Suprapubic skin (tissue), 3 donors: Measurements from ENCODE around the gene LECT2.

ENCODE experiments used
- CTCF ChIP-seq, 2 donors: fragments of 200-600 bp in 1 of 2; fragments of 450-650 bp in 1 of 2; sonication (generic) in 1 of 2; IDR thresholded peaks; one replicate each; pipeline ENCODE4 v1.5.1; 2016 to 2019; ENCODE audit warnings: antibody characterized with exemption in 2 of 2, mild to moderate bottlenecking in 1 of 2, moderate library complexity in 1 of 2
- EP300 ChIP-seq: sonication (generic); formaldehyde crosslinking; IDR thresholded peaks from one replicate; pipeline ENCODE4 v1.6.1; 2017; ENCODE audit warnings: antibody characterized with exemption
- POLR2A ChIP-seq, 2 donors: fragments of 450-650 bp; IDR thresholded peaks; one replicate each; pipeline ENCODE4 v1.6.1; 2017; ENCODE audit warnings: antibody characterized with exemption in 2 of 2, mild to moderate bottlenecking in 2 of 2, moderate library complexity in 2 of 2

- TF ChIP-seq CTCF (IDR thresholded peaks at IDR 0.05) (peak; percentile 36 to 76), EP300 (no peak), POLR2A (IDR thresholded peaks at IDR 0.05) (no peak)
Observed at GRCh38 chr5:135977375-135977928, 22.7 kb upstream of the LECT2 start.
